Neuronal stem cell (in vitro differentiated cells): Measurements from ENCODE around the gene CTNND2.

Experiments
- DNase-seq: peaks from one replicate; pipeline ENCODE4 v3.0.0-alpha.2; 2013; ENCODE audit warnings: low spot score
- H2AFZ ChIP-seq: one replicate; pipeline ENCODE4 v1.6.1; 2013; ENCODE audit warnings: mild to moderate bottlenecking, low read length, inconsistent platforms
- H2AK5ac ChIP-seq: 2 replicates; pipeline ENCODE4 v1.6.1; 2013; ENCODE audit warnings: low read depth, mild to moderate bottlenecking, inconsistent platforms, low read length, moderate library complexity, mixed read lengths
- H2BK120ac ChIP-seq: 2 replicates; pipeline ENCODE4 v1.6.1; 2013; ENCODE audit warnings: low read depth, mild to moderate bottlenecking, inconsistent platforms, low read length, moderate library complexity, mixed read lengths
- H2BK12ac ChIP-seq: one replicate; pipeline ENCODE4 v1.6.1; 2013; ENCODE audit warnings: low read length, inconsistent platforms
- H2BK15ac ChIP-seq: 2 replicates; pipeline ENCODE4 v1.6.1; 2013; ENCODE audit warnings: mild to moderate bottlenecking, low read length, inconsistent platforms, mixed read lengths
- H2BK5ac ChIP-seq: one replicate; pipeline ENCODE4 v1.6.1; 2013; ENCODE audit warnings: inconsistent platforms, mild to moderate bottlenecking, low read length, moderate library complexity
- H3K14ac ChIP-seq: one replicate; pipeline ENCODE4 v1.6.1; 2013; ENCODE audit warnings: low read length, inconsistent platforms
- H3K18ac ChIP-seq: 2 replicates; pipeline ENCODE4 v1.6.1; 2013; ENCODE audit warnings: low read length, inconsistent platforms
- H3K23ac ChIP-seq: 2 replicates; pipeline ENCODE4 v1.6.1; 2013; ENCODE audit warnings: low read depth, mild to moderate bottlenecking, mixed read lengths, low read length, inconsistent platforms; ENCODE audit not compliant: poor library complexity
- H3K27ac ChIP-seq: replicated peaks from 3 replicates; pipeline ENCODE4 v1.5.1; 2013; ENCODE audit warnings: low read length, inconsistent platforms
- H3K27me3 ChIP-seq, 3 experiments: 2 replicates each; pipeline ENCODE4 v1.6.1; 2013; ENCODE audit warnings: low read length in 3 of 3, mild to moderate bottlenecking in 2 of 3, inconsistent platforms in 1 of 3, low read depth in 1 of 3, mixed read lengths in 1 of 3, moderate library complexity in 1 of 3; ENCODE audit not compliant: control insufficient read depth in 3 of 3, insufficient read depth in 3 of 3
- H3K36me3 ChIP-seq, 2 donors: replicated peaks in 1 of 2; 2 replicates each; pipeline ENCODE4 v1.6.1; 2013; ENCODE audit warnings: low read length in 2 of 2; ENCODE audit not compliant: control insufficient read depth in 2 of 2, insufficient read depth in 2 of 2
- H3K4ac ChIP-seq: 2 replicates; pipeline ENCODE4 v1.6.1; 2013; ENCODE audit warnings: inconsistent platforms, mild to moderate bottlenecking, low read length, moderate library complexity
- H3K4me1 ChIP-seq, 2 donors: 1 replicate in 1 of 2; 2 replicates in 1 of 2; pipeline ENCODE4 v1.6.1; 2013; ENCODE audit warnings: low read length in 2 of 2, low read depth in 1 of 2; ENCODE audit not compliant: control insufficient read depth in 2 of 2, insufficient read depth in 1 of 2
- H3K4me2 ChIP-seq: one replicate; pipeline ENCODE4 v1.6.1; 2013; ENCODE audit warnings: mild to moderate bottlenecking, low read length, inconsistent platforms; ENCODE audit not compliant: insufficient read depth, poor library complexity, severe bottlenecking
- H3K4me3 ChIP-seq, 2 donors: 2 replicates each; pipeline ENCODE4 v1.5.1; 2013; ENCODE audit warnings: low read length in 2 of 2, mild to moderate bottlenecking in 2 of 2, inconsistent platforms in 1 of 2, moderate library complexity in 1 of 2
- H3K79me1 ChIP-seq: one replicate; pipeline ENCODE4 v1.6.1; 2013; ENCODE audit warnings: low read depth, mild to moderate bottlenecking, inconsistent platforms, low read length, moderate library complexity
- H3K9ac ChIP-seq: one replicate; pipeline ENCODE4 v1.6.1; 2013; ENCODE audit warnings: mild to moderate bottlenecking, low read depth, low read length, inconsistent platforms; ENCODE audit not compliant: poor library complexity
- H3K9me3 ChIP-seq, 2 donors: replicated peaks in 1 of 2; 2 replicates each; pipeline versions ENCODE3 to v1.6.1; 2013; ENCODE audit warnings: low read length in 2 of 2, mild to moderate bottlenecking in 2 of 2, inconsistent platforms in 1 of 2, low read depth in 1 of 2, mixed read lengths in 1 of 2, moderate library complexity in 1 of 2; ENCODE audit not compliant: control insufficient read depth in 2 of 2, insufficient read depth in 1 of 2
- H4K8ac ChIP-seq: one replicate; pipeline ENCODE4 v1.6.1; 2013; ENCODE audit warnings: low read depth, mild to moderate bottlenecking, inconsistent platforms, low read length, moderate library complexity
- H4K91ac ChIP-seq: one replicate; pipeline ENCODE4 v1.6.1; 2013; ENCODE audit warnings: low read length, low read depth, mild to moderate bottlenecking, inconsistent platforms; ENCODE audit not compliant: poor library complexity
- WGBS, 2 donors: extraction: QIAGEN DNeasy Blood & Tissue Kit; methylation state at CpG; one replicate each; pipeline ENCODE4 v1.1.7; 2013; ENCODE audit warnings: missing lambda C conversion rate in 2 of 2, mixed read lengths in 1 of 2; ENCODE audit not compliant: insufficient read length in 2 of 2, insufficient replicate concordance in 1 of 2; ENCODE audit errors: extremely low coverage in 2 of 2; 5-methylcytosine and 5-hydroxymethylcytosine counted together

Gene CTNND2

GRCh38 chr5:10964806-10965205 is 939.4 kb downstream of the CTNND2 start:
- H3K14ac ChIP-seq = no peak overlapping the region
- H3K23ac ChIP-seq = no peak overlapping the region
- no peaks in the 10 kb centered on the region for H3K79me1 ChIP-seq
- peaks cover 0 to 2% (median 0%) of the 10 kb centered on the region in 3 experiments for H3K27me3 ChIP-seq
- H4K8ac ChIP-seq = no peak overlapping the region
- no peak overlapping the region for H2BK120ac ChIP-seq
- peak overlapping the region in 1 of 2 donors; percentile 55 for H3K4me3 ChIP-seq
- H3K9me3 ChIP-seq = no peaks in the 10 kb centered on the region
- H3K36me3 ChIP-seq = no peaks in the 10 kb centered on the region
- H4K91ac ChIP-seq = no peak overlapping the region
- no peak overlapping the region for H3K4me2 ChIP-seq
- H2BK5ac ChIP-seq = no peak overlapping the region
- H3K4ac ChIP-seq = no peak overlapping the region
- H3K18ac ChIP-seq = no peak overlapping the region
- no peak overlapping the region for H2AK5ac ChIP-seq
- WGBS, 2 donors = no CpG with 5 or more reads among the region's 6 CpGs
- H2BK15ac ChIP-seq = no peak overlapping the region
- peaks cover 0 to 8% of the 10 kb centered on the region in 2 donors for H3K4me1 ChIP-seq
- no peak overlapping the region for H2AFZ ChIP-seq
- H3K9ac ChIP-seq = no peak overlapping the region
- no peak overlapping the region for H2BK12ac ChIP-seq
- no peak for DNase-seq
- H3K27ac ChIP-seq = no peak overlapping the region

DNA sequence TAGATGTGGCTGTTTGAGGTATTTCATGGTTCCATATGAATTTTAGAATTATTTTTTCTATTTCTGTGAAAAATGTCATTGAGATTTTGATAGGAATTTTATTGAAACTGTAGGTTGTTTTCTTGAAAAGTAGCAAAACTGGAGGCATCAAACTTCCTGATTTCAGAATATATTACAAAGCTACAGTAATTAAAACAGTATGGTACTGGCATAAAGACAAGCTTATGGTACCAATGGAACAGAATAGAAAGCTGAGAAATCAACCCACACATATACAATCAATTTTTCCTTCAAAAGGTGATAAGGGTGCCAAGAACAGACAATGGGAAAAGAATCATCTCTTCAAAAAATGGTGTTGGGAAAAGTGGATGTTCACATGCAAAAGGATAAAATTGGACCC is 945.5 kb downstream of the CTNND2 start:
- Histone ChIP-seq H3K27ac (no peak overlapping the region), H3K18ac (no peak overlapping the region), H2BK5ac (no peak overlapping the region), H4K91ac (no peak overlapping the region), H3K79me1 (no peaks in the 10 kb centered on the region), H3K14ac (no peak overlapping the region), H3K9ac (no peak overlapping the region), H2BK120ac (no peak overlapping the region), H3K4me1 (no peaks in the 10 kb centered on the region), H3K4me3 (no peak overlapping the region), H2AFZ (no peak overlapping the region), H2BK12ac (no peak overlapping the region), H2AK5ac (no peak overlapping the region), H3K9me3 (peaks cover 4 to 6% of the 10 kb centered on the region in 2 donors), H3K27me3 (no peaks in the 10 kb centered on the region), H3K36me3 (no peaks in the 10 kb centered on the region), H4K8ac (no peak overlapping the region), H3K4me2 (no peak overlapping the region), H3K4ac (no peak overlapping the region), H2BK15ac (no peak overlapping the region), H3K23ac (no peak overlapping the region)
- DNase-seq = no peak

- no peaks in the 10 kb centered on the region for H3K9me3 ChIP-seq
- no peak overlapping the region for H2AFZ ChIP-seq
- no peak overlapping the region for H2BK12ac ChIP-seq
- no peak overlapping the region for H2BK5ac ChIP-seq
- no CpG with 5 or more reads among the region's 5 CpGs for WGBS, 2 donors
- no peak overlapping the region for H3K4me3 ChIP-seq
- no peak overlapping the region for H2BK15ac ChIP-seq
- no peaks in the 10 kb centered on the region for H3K79me1 ChIP-seq
- DNase-seq = no peak
- H3K14ac ChIP-seq = no peak overlapping the region
- no peak overlapping the region for H3K18ac ChIP-seq
- no peak overlapping the region for H4K91ac ChIP-seq
- H2BK120ac ChIP-seq = no peak overlapping the region
- H4K8ac ChIP-seq = no peak overlapping the region
- H3K9ac ChIP-seq = no peak overlapping the region
- H3K23ac ChIP-seq = no peak overlapping the region
- H3K4me2 ChIP-seq = no peak overlapping the region
- H3K4ac ChIP-seq = no peak overlapping the region
- H3K36me3 ChIP-seq = no peaks in the 10 kb centered on the region
- peaks cover 0 to 6% of the 10 kb centered on the region in 2 donors for H3K4me1 ChIP-seq
- H2AK5ac ChIP-seq = no peak overlapping the region
- H3K27me3 ChIP-seq = no peaks in the 10 kb centered on the region
- H3K27ac ChIP-seq = no peak overlapping the region
Observed at GRCh38 chr5:10949856-10950630, 954.2 kb downstream of the CTNND2 start.

- Histone ChIP-seq H3K4me3 (no peak overlapping the region), H3K27me3 (no peaks in the 10 kb centered on the region), H3K4me1 (peaks cover 0 to 6% of the 10 kb centered on the region in 2 donors), H3K14ac (no peak overlapping the region), H3K18ac (no peak overlapping the region), H3K4ac (no peak overlapping the region), H3K4me2 (no peak overlapping the region), H2AK5ac (no peak overlapping the region), H3K9ac (no peak overlapping the region), H3K9me3 (no peaks in the 10 kb centered on the region), H3K27ac (no peak overlapping the region), H2AFZ (peak overlapping the region; percentile 38), H4K8ac (no peak overlapping the region), H4K91ac (peak overlapping the region; percentile 60), H2BK15ac (no peak overlapping the region), H3K79me1 (no peaks in the 10 kb centered on the region), H3K36me3 (no peaks in the 10 kb centered on the region), H2BK5ac (no peak overlapping the region), H2BK12ac (no peak overlapping the region), H3K23ac (no peak overlapping the region), H2BK120ac (no peak overlapping the region)
- no CpG with 5 or more reads among the region's 4 CpGs for WGBS, 2 donors
- no peak for DNase-seq
Observed at GRCh38 chr5:10946050-10946449, 958.2 kb downstream of the CTNND2 start.
